22Rv1 (cell line): ENCODE data around the gene SKI.

Experiments
- H3K27ac ChIP-seq: fragments of 450-650 bp; 2 replicates; pipeline ENCODE4 v1.5.1; 2017
- ZFX ChIP-seq: fragments of 450-650 bp; IDR thresholded peaks from 2 replicates; pipeline ENCODE4 v1.6.1; 2017; ENCODE audit warnings: antibody characterized with exemption, borderline replicate concordance
- TF ChIP-seq, protein P1 (sequence below): fragments of 450-650 bp; IDR thresholded peaks from 2 replicates; pipeline ENCODE4 v1.5.1; 2017; ENCODE audit warnings: mild to moderate bottlenecking

Gene SKI

DNA sequence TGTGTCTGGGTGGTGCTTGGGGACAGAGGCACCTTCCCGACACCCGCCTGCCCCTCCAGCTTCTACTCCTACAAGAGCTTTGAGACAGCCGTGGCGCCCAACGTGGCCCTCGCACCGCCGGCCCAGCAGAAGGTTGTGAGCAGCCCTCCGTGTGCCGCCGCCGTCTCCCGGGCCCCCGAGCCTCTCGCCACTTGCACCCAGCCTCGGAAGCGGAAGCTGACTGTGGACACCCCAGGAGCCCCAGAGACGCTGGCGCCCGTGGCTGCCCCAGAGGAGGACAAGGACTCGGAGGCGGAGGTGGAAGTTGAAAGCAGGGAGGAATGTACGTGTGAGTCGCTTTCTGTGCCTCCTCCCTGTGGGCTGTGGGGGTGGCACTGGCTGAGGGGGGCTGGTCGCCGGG lies 75.7 kb downstream of the SKI start:
- TF ChIP-seq ZFX: no peak
- TF ChIP-seq, protein P1, sequence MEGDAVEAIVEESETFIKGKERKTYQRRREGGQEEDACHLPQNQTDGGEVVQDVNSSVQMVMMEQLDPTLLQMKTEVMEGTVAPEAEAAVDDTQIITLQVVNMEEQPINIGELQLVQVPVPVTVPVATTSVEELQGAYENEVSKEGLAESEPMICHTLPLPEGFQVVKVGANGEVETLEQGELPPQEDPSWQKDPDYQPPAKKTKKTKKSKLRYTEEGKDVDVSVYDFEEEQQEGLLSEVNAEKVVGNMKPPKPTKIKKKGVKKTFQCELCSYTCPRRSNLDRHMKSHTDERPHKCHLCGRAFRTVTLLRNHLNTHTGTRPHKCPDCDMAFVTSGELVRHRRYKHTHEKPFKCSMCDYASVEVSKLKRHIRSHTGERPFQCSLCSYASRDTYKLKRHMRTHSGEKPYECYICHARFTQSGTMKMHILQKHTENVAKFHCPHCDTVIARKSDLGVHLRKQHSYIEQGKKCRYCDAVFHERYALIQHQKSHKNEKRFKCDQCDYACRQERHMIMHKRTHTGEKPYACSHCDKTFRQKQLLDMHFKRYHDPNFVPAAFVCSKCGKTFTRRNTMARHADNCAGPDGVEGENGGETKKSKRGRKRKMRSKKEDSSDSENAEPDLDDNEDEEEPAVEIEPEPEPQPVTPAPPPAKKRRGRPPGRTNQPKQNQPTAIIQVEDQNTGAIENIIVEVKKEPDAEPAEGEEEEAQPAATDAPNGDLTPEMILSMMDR: no peak
- no peak overlapping the region for H3K27ac ChIP-seq

DNA sequence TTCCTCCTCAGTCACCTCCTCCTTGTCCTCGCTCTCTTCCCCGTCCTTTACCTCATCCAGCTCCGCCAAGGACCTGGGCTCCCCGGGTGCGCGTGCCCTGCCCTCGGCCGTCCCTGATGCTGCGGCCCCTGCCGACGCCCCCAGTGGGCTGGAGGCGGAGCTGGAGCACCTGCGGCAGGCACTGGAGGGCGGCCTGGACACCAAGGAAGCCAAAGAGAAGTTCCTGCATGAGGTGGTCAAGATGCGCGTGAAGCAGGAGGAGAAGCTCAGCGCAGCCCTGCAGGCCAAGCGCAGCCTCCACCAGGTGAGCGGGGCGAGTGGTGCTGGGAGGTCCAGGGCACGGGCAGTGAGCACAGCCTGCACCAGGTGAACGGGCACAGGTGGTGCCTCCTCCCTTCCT lies 76.2 kb downstream of the SKI start:
- TF ChIP-seq, protein P1: no peak
- no peak for TF ChIP-seq ZFX
- H3K27ac ChIP-seq: no peak overlapping the region

- H3K27ac ChIP-seq: no peak overlapping the region
- TF ChIP-seq ZFX: no peak
Measured at GRCh38 chr1:2304921-2305681, 77.0 kb downstream of the SKI start.

DNA sequence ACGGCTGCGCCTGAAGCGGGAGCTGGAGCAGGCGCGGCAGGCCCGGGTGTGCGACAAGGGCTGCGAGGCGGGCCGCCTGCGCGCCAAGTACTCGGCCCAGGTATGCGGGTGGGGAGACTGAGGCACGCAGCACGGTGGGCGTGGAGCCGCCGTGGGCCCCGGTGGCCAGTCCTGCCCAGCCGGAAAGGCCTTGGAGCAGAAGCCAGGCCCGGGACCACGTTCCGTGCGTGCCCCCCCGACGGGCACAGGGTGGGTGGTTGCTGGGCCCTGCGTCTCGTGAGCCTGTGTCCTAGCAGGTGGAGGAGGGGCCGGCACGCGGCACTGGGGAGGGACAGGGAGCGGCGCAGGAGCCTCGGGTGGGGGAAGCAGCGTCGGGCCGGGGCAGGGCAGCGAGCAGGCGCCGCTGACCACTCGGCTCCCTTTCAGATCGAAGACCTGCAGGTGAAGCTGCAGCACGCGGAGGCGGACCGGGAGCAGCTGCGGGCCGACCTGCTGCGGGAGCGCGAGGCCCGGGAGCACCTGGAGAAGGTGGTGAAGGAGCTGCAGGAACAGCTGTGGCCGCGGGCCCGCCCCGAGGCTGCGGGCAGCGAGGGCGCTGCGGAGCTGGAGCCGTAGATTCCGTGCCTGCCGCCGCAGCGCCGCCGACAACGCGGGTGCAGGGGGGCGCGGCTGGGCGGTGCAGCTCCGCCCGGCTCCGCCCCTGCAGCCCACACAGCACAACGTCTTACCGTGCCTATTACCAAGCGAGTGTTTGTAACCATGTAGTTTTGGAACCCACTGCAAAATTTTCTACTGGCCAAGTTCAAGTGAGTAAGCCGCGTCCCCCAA lies 78.2 kb downstream of the SKI start:
- TF ChIP-seq, protein P1: no peak
- no peak overlapping the region for H3K27ac ChIP-seq

DNA sequence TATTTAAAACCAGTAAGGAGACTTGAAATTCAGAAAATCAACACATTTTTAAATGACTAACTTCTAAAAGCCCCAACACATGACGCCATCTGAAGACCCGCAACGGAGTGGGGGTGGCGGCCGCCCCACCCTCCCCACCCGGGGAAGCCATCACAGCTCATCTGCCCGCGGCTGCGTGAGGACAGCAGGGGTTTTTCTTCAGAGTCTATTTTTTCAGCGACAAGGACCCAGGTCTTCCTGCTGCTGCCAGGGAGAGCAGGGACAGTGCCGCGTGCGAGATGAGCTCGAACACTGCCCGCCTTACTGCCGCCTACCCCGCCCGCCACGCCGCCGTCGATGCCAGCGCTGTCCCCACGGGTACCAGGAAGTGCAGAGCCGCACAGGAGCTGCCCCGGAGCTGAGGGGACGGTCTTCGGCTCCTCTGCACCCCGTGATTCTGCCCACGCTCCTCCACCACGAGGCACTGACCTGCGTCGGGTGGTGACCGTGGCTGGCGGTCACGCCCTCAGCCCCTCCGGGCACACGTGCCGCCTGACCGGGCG lies 79.0 kb downstream of the SKI start:
- TF ChIP-seq ZFX: no peak
- TF ChIP-seq, protein P1: no peak
- H3K27ac ChIP-seq: no peak overlapping the region

GRCh38 chr1:2307972-2308371 lies 79.9 kb downstream of the SKI start:
- no peak overlapping the region for H3K27ac ChIP-seq
- TF ChIP-seq ZFX: no peak
- TF ChIP-seq, protein P1: no peak

DNA sequence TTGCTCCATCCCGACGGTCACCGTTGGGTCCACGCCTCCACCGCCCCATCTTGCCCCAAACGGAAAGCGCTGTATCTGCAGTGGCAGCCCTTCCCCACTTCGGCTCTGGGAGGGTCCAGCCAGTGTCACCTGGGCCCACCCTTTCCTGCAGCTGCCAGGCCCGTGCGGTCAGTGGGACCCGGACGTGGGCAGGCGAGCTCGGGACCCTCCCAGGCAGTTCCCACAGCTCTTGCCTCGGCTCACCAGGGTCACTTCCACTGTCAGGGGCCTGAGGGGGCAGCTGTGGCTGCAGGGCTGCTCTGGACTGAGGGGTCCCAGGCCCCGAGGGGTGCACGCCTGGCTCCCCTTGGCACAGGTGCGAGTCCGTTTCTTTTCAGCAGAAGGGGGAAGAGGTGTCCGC lies 80.7 kb downstream of the SKI start:
- TF ChIP-seq, protein P1: no peak
- TF ChIP-seq ZFX: no peak
- no peak overlapping the region for H3K27ac ChIP-seq
